Neural cell (in vitro differentiated cells): ENCODE measurements around the gene PNKD.

Source experiments
- CTCF ChIP-seq: fragments of 450-650 bp; IDR thresholded peaks from 2 replicates; pipeline ENCODE4 v1.5.1; 2014; ENCODE audit warnings: antibody characterized with exemption, mild to moderate bottlenecking, moderate library complexity; ENCODE audit not compliant: poor library complexity, severe bottlenecking
- EP300 ChIP-seq: fragments of 450-650 bp; conservative IDR thresholded peaks from 2 replicates; pipeline ENCODE4 v1.6.1; 2014; ENCODE audit warnings: antibody characterized with exemption, mild to moderate bottlenecking, moderate library complexity; ENCODE audit not compliant: poor library complexity, severe bottlenecking
- EZH2 ChIP-seq: fragments of 200-600, 300-800 bp; shearing (Covaris generic), sonication (generic); IDR thresholded peaks from 2 replicates; pipeline ENCODE4 v1.6.1; 2014; ENCODE audit warnings: antibody characterized with exemption, low read length, borderline replicate concordance, mild to moderate bottlenecking; ENCODE audit not compliant: insufficient read depth, poor library complexity, severe bottlenecking
- MXI1 ChIP-seq: fragments of 450-650 bp; conservative IDR thresholded peaks from 2 replicates; pipeline ENCODE4 v1.6.1; 2014; ENCODE audit warnings: antibody characterized with exemption, mild to moderate bottlenecking; ENCODE audit not compliant: poor library complexity, severe bottlenecking
- POLR2AphosphoS5 ChIP-seq: IDR thresholded peaks from 2 replicates; pipeline ENCODE4 v1.6.1; 2012
- RAD21 ChIP-seq: fragments of 450-650 bp; conservative IDR thresholded peaks from 2 replicates; pipeline ENCODE4 v1.6.1; 2014; ENCODE audit warnings: antibody characterized with exemption, mild to moderate bottlenecking, moderate library complexity
- REST ChIP-seq: IDR thresholded peaks from 2 replicates; pipeline ENCODE4 v1.6.1; 2012; ENCODE audit warnings: borderline replicate concordance
- SMC3 ChIP-seq: fragments of 450-650 bp; conservative IDR thresholded peaks from 2 replicates; pipeline ENCODE4 v1.6.1; 2014; ENCODE audit warnings: antibody characterized with exemption, mild to moderate bottlenecking, moderate library complexity; ENCODE audit not compliant: poor library complexity
- TAF1 ChIP-seq: IDR thresholded peaks from 2 replicates; pipeline ENCODE4 v1.6.1; 2012; ENCODE audit warnings: low read depth

- no peak for TF ChIP-seq RAD21
- no peak for TF ChIP-seq CTCF
- no peak for TF ChIP-seq SMC3
- TF ChIP-seq POLR2AphosphoS5: no peak
- no peak for TF ChIP-seq EP300
- no peak for TF ChIP-seq EZH2
- TF ChIP-seq REST: no peak
- no peak for TF ChIP-seq MXI1
- no peak for TF ChIP-seq TAF1
These were observed 114.7 kb downstream of the PNKD start for GRCh38 chr2:218384975-218385374.
